ENCODE results near the gene XPO5. TPM values are rescaled to one million over a fixed set of nuclear protein-coding genes. Genes with fewer than 3 reads are reported as not detected.

Gene XPO5
- total and polyA plus RNA-seq, 9 of the 15 experiments (the other 6 are each of a cell fraction or from before 2014, with no cell fraction given) = 36.0 to 170 (median 99.1) TPM

GRCh38 chr6:43506667-43507471, 69.0 kb downstream of the XPO5 start (continued):
- TF ChIP-seq SIN3A (IDR thresholded peaks at IDR 0.05; ENCODE audit: borderline replicate concordance in 2 of 2, control insufficient read depth in 1 of 2, low read depth in 2 of 2, low read length in 2 of 2) (no peak), WHSC1 (IDR thresholded peaks at IDR 0.05; ENCODE audit: low read length) (no peak), ARID2 (IDR thresholded peaks at IDR 0.05) (no peak), ZZZ3 (IDR thresholded peaks at IDR 0.05) (no peak), BRD9 (IDR thresholded peaks at IDR 0.05; ENCODE audit: low read depth, partially characterized antibody) (no peak), TCF3 (CRISPR knock-in tag; IDR thresholded peaks at IDR 0.05) (0 out of 2 replicates have a peak, but pooled peaks have one; percentile 14), MED1 (CRISPR knock-in tag; IDR thresholded peaks at IDR 0.05; ENCODE audit: borderline replicate concordance) (no peak), ZSCAN29 (IDR thresholded peaks at IDR 0.05) (no peak), EWSR1 (IDR thresholded peaks at IDR 0.05; ENCODE audit: borderline replicate concordance, low read depth, partially characterized antibody) (no peak), THRA (IDR thresholded peaks at IDR 0.05) (no peak), PRDM10 (IDR thresholded peaks at IDR 0.05; ENCODE audit: partially characterized antibody) (peak; percentile 29), PATZ1 (CRISPR knock-in tag; IDR thresholded peaks at IDR 0.05; ENCODE audit: borderline replicate concordance) (no peak), SIX5 (IDR thresholded peaks at IDR 0.05; ENCODE audit: borderline replicate concordance in 1 of 2, insufficient read depth in 1 of 2, low read depth in 1 of 2, low read length in 2 of 2) (no peak), ZNF239 (CRISPR knock-in tag; IDR thresholded peaks at IDR 0.05) (no peak), HCFC1 (IDR thresholded peaks at IDR 0.05; ENCODE audit: low read depth, low read length) (no peak), MTA2 (IDR thresholded peaks at IDR 0.05; ENCODE audit: low read depth) (no peak), ZNF23 (CRISPR knock-in tag; IDR thresholded peaks at IDR 0.05) (peak; percentile 12; the same call in 1 of the 2 replicates)
- TF ChIP-seq, protein P1, sequence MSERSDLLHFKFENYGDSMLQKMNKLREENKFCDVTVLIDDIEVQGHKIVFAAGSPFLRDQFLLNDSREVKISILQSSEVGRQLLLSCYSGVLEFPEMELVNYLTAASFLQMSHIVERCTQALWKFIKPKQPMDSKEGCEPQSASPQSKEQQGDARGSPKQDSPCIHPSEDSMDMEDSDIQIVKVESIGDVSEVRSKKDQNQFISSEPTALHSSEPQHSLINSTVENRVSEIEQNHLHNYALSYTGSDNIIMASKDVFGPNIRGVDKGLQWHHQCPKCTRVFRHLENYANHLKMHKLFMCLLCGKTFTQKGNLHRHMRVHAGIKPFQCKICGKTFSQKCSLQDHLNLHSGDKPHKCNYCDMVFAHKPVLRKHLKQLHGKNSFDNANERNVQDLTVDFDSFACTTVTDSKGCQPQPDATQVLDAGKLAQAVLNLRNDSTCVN (CRISPR knock-in tag; IDR thresholded peaks at IDR 0.05) = no peak
